ENCODE results near the gene PARP12.

GRCh38 chr7:140084972-140085371 is 22.2 kb upstream of the PARP12 start:
- TF ChIP-seq, protein P1, sequence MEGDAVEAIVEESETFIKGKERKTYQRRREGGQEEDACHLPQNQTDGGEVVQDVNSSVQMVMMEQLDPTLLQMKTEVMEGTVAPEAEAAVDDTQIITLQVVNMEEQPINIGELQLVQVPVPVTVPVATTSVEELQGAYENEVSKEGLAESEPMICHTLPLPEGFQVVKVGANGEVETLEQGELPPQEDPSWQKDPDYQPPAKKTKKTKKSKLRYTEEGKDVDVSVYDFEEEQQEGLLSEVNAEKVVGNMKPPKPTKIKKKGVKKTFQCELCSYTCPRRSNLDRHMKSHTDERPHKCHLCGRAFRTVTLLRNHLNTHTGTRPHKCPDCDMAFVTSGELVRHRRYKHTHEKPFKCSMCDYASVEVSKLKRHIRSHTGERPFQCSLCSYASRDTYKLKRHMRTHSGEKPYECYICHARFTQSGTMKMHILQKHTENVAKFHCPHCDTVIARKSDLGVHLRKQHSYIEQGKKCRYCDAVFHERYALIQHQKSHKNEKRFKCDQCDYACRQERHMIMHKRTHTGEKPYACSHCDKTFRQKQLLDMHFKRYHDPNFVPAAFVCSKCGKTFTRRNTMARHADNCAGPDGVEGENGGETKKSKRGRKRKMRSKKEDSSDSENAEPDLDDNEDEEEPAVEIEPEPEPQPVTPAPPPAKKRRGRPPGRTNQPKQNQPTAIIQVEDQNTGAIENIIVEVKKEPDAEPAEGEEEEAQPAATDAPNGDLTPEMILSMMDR (IDR thresholded peaks at IDR 0.05), result no peak
- no peak for TF ChIP-seq POLR2A (IDR thresholded peaks at IDR 0.05)

Measured in right lobe of liver (tissue), 4 donors.